ENCODE measurements around the gene OR10D3.
"Not testable (repeated sequence)": the region's sequence is repeated elsewhere in the genome, so short reads cannot be mapped to it uniquely, and the experiment has no call there.

Gene OR10D3

GRCh38 chr11:124214027-124214426, 30.9 kb downstream of the OR10D3 start:
- Histone ChIP-seq H3K36me3 (ENCODE audit: insufficient read depth, low read length) (no peaks in the 10 kb centered on the region), H3K27ac (ENCODE audit: low read depth, low read length) (no peak overlapping the region), H3K4me3 (ENCODE audit: low read length) (no peak overlapping the region), H3K4me1 (ENCODE audit: insufficient read depth, low read length) (no peaks in the 10 kb centered on the region), H3K9ac (ENCODE audit: low read depth, low read length) (no peak overlapping the region), H3K27me3 (ENCODE audit: insufficient read depth, low read length) (no peaks in the 10 kb centered on the region), H3K9me3 (ENCODE audit: insufficient read depth, low read depth, low read length) (no peaks in the 10 kb centered on the region)
- WGBS: 88% methylated on average over 1 of the region's 3 CpGs

GRCh38 chr11:124219126-124219525, 36.0 kb downstream of the OR10D3 start:
- no peak overlapping the region for H3K4me3 ChIP-seq (ENCODE audit: low read length)
- no peaks in the 10 kb centered on the region for H3K4me1 ChIP-seq (ENCODE audit: insufficient read depth, low read length)
- no peaks in the 10 kb centered on the region for H3K9me3 ChIP-seq (ENCODE audit: insufficient read depth, low read depth, low read length)
- no peak overlapping the region for H3K9ac ChIP-seq (ENCODE audit: low read depth, low read length)
- no peak overlapping the region for H3K27ac ChIP-seq (ENCODE audit: low read depth, low read length)
- no peaks in the 10 kb centered on the region for H3K36me3 ChIP-seq (ENCODE audit: insufficient read depth, low read length)
- H3K27me3 ChIP-seq (ENCODE audit: insufficient read depth, low read length): no peaks in the 10 kb centered on the region

GRCh38 chr11:124222407-124222806, 39.3 kb downstream of the OR10D3 start:
- no peaks in the 10 kb centered on the region for H3K36me3 ChIP-seq (ENCODE audit: insufficient read depth, low read length)
- no peaks in the 10 kb centered on the region for H3K27me3 ChIP-seq (ENCODE audit: insufficient read depth, low read length)
- H3K9ac ChIP-seq (ENCODE audit: low read depth, low read length): no peak overlapping the region
- H3K4me1 ChIP-seq (ENCODE audit: insufficient read depth, low read length): no peaks in the 10 kb centered on the region
- H3K27ac ChIP-seq (ENCODE audit: low read depth, low read length): no peak overlapping the region
- no peak overlapping the region for H3K4me3 ChIP-seq (ENCODE audit: low read length)
- no peaks in the 10 kb centered on the region for H3K9me3 ChIP-seq (ENCODE audit: insufficient read depth, low read depth, low read length)
- WGBS: no CpG with 5 or more reads among the region's 2 CpGs

- H3K4me3 ChIP-seq (ENCODE audit: low read length); H3K27me3 ChIP-seq (ENCODE audit: insufficient read depth, low read length); H3K9ac ChIP-seq (ENCODE audit: low read depth, low read length); H3K27ac ChIP-seq (ENCODE audit: low read depth, low read length); H3K9me3 ChIP-seq (ENCODE audit: insufficient read depth, low read depth, low read length); H3K36me3 ChIP-seq (ENCODE audit: insufficient read depth, low read length); H3K4me1 ChIP-seq (ENCODE audit: insufficient read depth, low read length): not testable (repeated sequence)
- WGBS: 75% methylated on average over 9 of the region's 9 CpGs
These were observed 41.7 kb downstream of the OR10D3 start for GRCh38 chr11:124224618-124225423.

DNA sequence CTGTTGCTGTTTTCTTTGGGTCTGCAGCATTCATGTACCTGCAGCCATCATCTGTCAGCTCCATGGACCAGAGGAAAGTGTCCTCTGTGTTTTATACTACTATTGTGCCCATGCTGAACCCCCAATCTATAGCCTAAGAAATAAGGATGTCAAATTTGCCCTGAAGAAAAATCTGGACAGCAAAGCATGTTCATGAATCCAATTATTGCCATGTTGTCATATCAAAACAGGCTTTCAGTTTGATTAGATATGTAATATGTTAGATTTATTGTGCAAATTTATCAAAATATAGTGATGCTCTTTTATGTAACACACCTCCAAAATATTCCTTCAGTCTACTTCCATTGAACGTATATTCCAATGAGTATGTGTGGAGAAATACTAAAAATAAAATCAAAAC, 42.3 kb downstream of the OR10D3 start:
- H3K27me3 ChIP-seq (ENCODE audit: insufficient read depth, low read length): no peaks in the 10 kb centered on the region
- no CpG with 5 or more reads among the region's 1 CpG for WGBS
- H3K9ac ChIP-seq (ENCODE audit: low read depth, low read length): no peak overlapping the region
- H3K27ac ChIP-seq (ENCODE audit: low read depth, low read length): no peak overlapping the region
- H3K4me1 ChIP-seq (ENCODE audit: insufficient read depth, low read length): no peaks in the 10 kb centered on the region
- H3K36me3 ChIP-seq (ENCODE audit: insufficient read depth, low read length): no peaks in the 10 kb centered on the region
- H3K4me3 ChIP-seq (ENCODE audit: low read length): no peak overlapping the region
- no peaks in the 10 kb centered on the region for H3K9me3 ChIP-seq (ENCODE audit: insufficient read depth, low read depth, low read length)

DNA sequence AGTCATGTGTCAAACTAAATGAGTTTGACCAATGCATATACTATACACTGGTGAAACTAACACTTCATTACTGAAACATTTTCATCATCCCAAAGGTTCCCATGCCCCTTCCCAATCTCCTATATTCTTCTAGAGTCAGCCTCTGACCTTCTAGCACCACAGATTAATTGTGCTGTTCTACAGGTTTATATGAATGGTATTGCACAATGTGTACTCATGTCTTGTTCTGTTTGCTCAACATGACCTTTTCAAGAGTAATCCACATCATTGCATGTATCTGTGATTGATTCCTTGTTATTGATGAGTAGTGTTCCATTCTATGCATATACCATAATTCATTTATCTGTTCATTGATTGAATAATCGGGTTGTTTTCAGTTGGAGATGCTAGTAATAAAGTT, 50.2 kb downstream of the OR10D3 start:
- Histone ChIP-seq H3K27ac (ENCODE audit: low read depth, low read length) (no peak overlapping the region), H3K36me3 (ENCODE audit: insufficient read depth, low read length) (no peaks in the 10 kb centered on the region), H3K4me3 (ENCODE audit: low read length) (no peak overlapping the region), H3K9ac (ENCODE audit: low read depth, low read length) (no peak overlapping the region), H3K4me1 (ENCODE audit: insufficient read depth, low read length) (no peaks in the 10 kb centered on the region), H3K27me3 (ENCODE audit: insufficient read depth, low read length) (no peaks in the 10 kb centered on the region), H3K9me3 (ENCODE audit: insufficient read depth, low read depth, low read length) (no peaks in the 10 kb centered on the region)
- WGBS: 20% methylated on average over 1 of the region's 1 CpG
